ENCODE measurements around the gene GLS.
"Not testable (repeated sequence)": the region's sequence is repeated elsewhere in the genome, so short reads cannot be mapped to it uniquely, and the experiment has no call there.

GLS gene

GRCh38 chr2:190940454-190940853, 59.8 kb downstream of the GLS start:
- DNase-seq = no peak

- no peak for DNase-seq
These were observed 61.0 kb downstream of the GLS start for GRCh38 chr2:190941571-190941970.

GRCh38 chr2:190942697-190943096, 62.1 kb downstream of the GLS start:
- DNase-seq = no peak

GRCh38 chr2:190943706-190944105, 63.1 kb downstream of the GLS start:
- no peak for DNase-seq

- no peak for DNase-seq
These were observed 66.5 kb downstream of the GLS start for GRCh38 chr2:190947141-190947540.

- DNase-seq = peak; percentile 77
These were observed 67.2 kb downstream of the GLS start for GRCh38 chr2:190947711-190948251.

GRCh38 chr2:190948671-190949070, 68.0 kb downstream of the GLS start:
- no peak for DNase-seq

- DNase-seq = no peak
These were observed 70.0 kb downstream of the GLS start for GRCh38 chr2:190950566-190950991.

- no peak for DNase-seq
These were observed 72.6 kb downstream of the GLS start for GRCh38 chr2:190953257-190953656.

GRCh38 chr2:190959911-190960788, 79.5 kb downstream of the GLS start:
- DNase-seq = peak; percentile 70

GRCh38 chr2:190961117-190961516, 80.5 kb downstream of the GLS start:
- not testable (repeated sequence) for DNase-seq

GRCh38 chr2:190961918-190962487, 81.4 kb downstream of the GLS start:
- DNase-seq = peak; percentile 66

GRCh38 chr2:190963088-190963487, 82.5 kb downstream of the GLS start:
- DNase-seq = peak; percentile 45

- peak; percentile 50 for DNase-seq
These were observed 83.7 kb downstream of the GLS start for GRCh38 chr2:190964170-190964795.

GRCh38 chr2:190965580-190966222, 85.1 kb downstream of the GLS start:
- no peak for DNase-seq

GRCh38 chr2:190968522-190968921, 87.9 kb downstream of the GLS start:
- DNase-seq = no peak

GRCh38 chr2:190970160-190970559, 89.5 kb downstream of the GLS start:
- DNase-seq = no peak

GRCh38 chr2:190970873-190971506, 90.4 kb downstream of the GLS start:
- no peak for DNase-seq

- no peak for DNase-seq
These were observed 91.6 kb downstream of the GLS start for GRCh38 chr2:190972213-190972612.

GRCh38 chr2:190972846-190973245, 92.2 kb downstream of the GLS start:
- DNase-seq = no peak

- DNase-seq = no peak
These were observed 92.6 kb downstream of the GLS start for GRCh38 chr2:190973262-190973661.
